GM21576 (cell line): ENCODE measurements around the gene ETV3L.
"Not testable (repeated sequence)": the region's sequence is repeated elsewhere in the genome, so short reads cannot be mapped to it uniquely, and the experiment has no call there.

Source experiments
- ATAC-seq: cut with Tn5 transposase; IDR thresholded peaks from one replicate; pipeline ENCODE4 v1.9.1; 2021; ENCODE audit warnings: mild to moderate bottlenecking, moderate library complexity; ENCODE audit not compliant: unreplicated experiment

ETV3L gene

GRCh38 chr1:157105988-157106812 is 6.6 kb upstream of the ETV3L start:
- peak; percentile 67 for ATAC-seq

- ATAC-seq: no peak
Observed at GRCh38 chr1:157105298-157105987, 5.8 kb upstream of the ETV3L start.

- no peak for ATAC-seq
Observed at GRCh38 chr1:157104598-157105293, 5.1 kb upstream of the ETV3L start.

- ATAC-seq: no peak
Observed at GRCh38 chr1:157103268-157103667, 3.7 kb upstream of the ETV3L start.

GRCh38 chr1:157101149-157101548 is 1.5 kb upstream of the ETV3L start:
- no peak for ATAC-seq

GRCh38 chr1:157098987-157099632 is 498 bp downstream of the ETV3L start:
- ATAC-seq: not testable (repeated sequence)

- ATAC-seq: no peak
Observed at GRCh38 chr1:157098519-157098918, 1.1 kb downstream of the ETV3L start.

- ATAC-seq: no peak
Observed at GRCh38 chr1:157097692-157098091, 1.9 kb downstream of the ETV3L start.

GRCh38 chr1:157096881-157097280 is 2.7 kb downstream of the ETV3L start:
- no peak for ATAC-seq

- no peak for ATAC-seq
Observed at GRCh38 chr1:157095551-157095950, 4.1 kb downstream of the ETV3L start.

- ATAC-seq: no peak
Observed at GRCh38 chr1:157095091-157095490, 4.5 kb downstream of the ETV3L start.

GRCh38 chr1:157092831-157093230 is 6.8 kb downstream of the ETV3L start:
- no peak for ATAC-seq

GRCh38 chr1:157091668-157092273 is 7.8 kb downstream of the ETV3L start:
- ATAC-seq: no peak

GRCh38 chr1:157091186-157091585 is 8.4 kb downstream of the ETV3L start:
- ATAC-seq: no peak

GRCh38 chr1:157090771-157091170 is 8.8 kb downstream of the ETV3L start:
- ATAC-seq: no peak

GRCh38 chr1:157090196-157090647 is 9.4 kb downstream of the ETV3L start:
- ATAC-seq: no peak

- no peak for ATAC-seq
Observed at GRCh38 chr1:157089789-157090188, 9.8 kb downstream of the ETV3L start.

GRCh38 chr1:157088607-157089006 is 11.0 kb downstream of the ETV3L start:
- ATAC-seq: no peak

- no peak for ATAC-seq
Observed at GRCh38 chr1:157087030-157087429, 12.6 kb downstream of the ETV3L start.

- no peak for ATAC-seq
Observed at GRCh38 chr1:157086299-157086698, 13.3 kb downstream of the ETV3L start.

- ATAC-seq: no peak
Observed at GRCh38 chr1:157085421-157085820, 14.2 kb downstream of the ETV3L start.
